Measurements from ENCODE around the gene GAS6.

DNA sequence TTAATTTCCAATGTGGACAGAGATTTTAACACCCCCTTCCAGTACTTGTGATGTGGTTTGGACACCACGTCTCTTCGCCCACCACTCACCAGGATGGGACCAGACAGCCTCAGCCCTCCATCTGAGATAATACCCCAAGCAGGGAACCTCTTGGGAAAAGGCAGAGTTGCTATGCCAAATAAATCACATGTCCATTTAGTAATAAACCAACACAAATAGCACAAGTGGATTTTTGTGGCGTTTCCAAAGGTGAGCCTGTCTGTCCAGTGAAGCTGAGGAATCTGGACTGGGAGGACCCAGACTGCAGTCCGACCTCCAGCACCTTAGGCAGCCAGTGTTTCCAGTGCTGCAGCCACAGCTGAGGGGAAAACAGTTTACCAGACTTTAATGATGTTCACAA is 34.1 kb upstream of the GAS6 start:
- TF ChIP-seq CTCF (IDR thresholded peaks at IDR 0.05) (no peak), POLR2AphosphoS5 (IDR thresholded peaks at IDR 0.05; ENCODE audit: insufficient read depth in 1 of 2, low read depth in 1 of 2) (no peak)
